Sigmoid colon (tissue), 7 donors: ENCODE data around the gene HIVEP1. TPM values are rescaled to one million over a fixed set of nuclear protein-coding genes. Genes with fewer than 3 reads are reported as not detected.
A peak's percentile ranks its signal among the peaks of the same experiment; 100 is the strongest.

Experiments used
- DNase-seq: peaks from one replicate; pipeline ENCODE4 v3.0.0-alpha.2; 2019
- H3K27ac ChIP-seq, 4 donors: fragments of 200-600 bp; sonication (generic); one replicate each; pipeline ENCODE4 v1.5.1; 2016 to 2019; ENCODE audit warnings: mild to moderate bottlenecking in 1 of 4
- H3K27me3 ChIP-seq, 3 donors: fragments of 200-600 bp; sonication (generic); one replicate each; pipeline ENCODE4 v1.5.1; 2019; ENCODE audit warnings: mild to moderate bottlenecking in 1 of 3
- H3K36me3 ChIP-seq, 4 donors: fragments of 200-600 bp; sonication (generic); one replicate each; pipeline ENCODE4 v1.5.1; 2016 to 2019
- H3K4me1 ChIP-seq, 4 donors: fragments of 200-600 bp; sonication (generic); one replicate each; pipeline ENCODE4 v1.5.1; 2017 to 2019
- H3K4me3 ChIP-seq, 4 donors: fragments of 200-600 bp; sonication (generic); one replicate each; pipeline ENCODE4 v1.5.1; 2017 to 2019; ENCODE audit warnings: mild to moderate bottlenecking in 2 of 4, moderate library complexity in 1 of 4
- H3K9me3 ChIP-seq, 4 donors: fragments of 200-600 bp in 3 of 4; sonication (generic) in 3 of 4; one replicate each; pipeline versions ENCODE4 v1.5.1 to v1.6.1; 2013 to 2019
- EP300 ChIP-seq, 4 donors: sonication (generic); formaldehyde crosslinking; IDR thresholded peaks; one replicate each; pipeline ENCODE4 v1.6.1; 2017; ENCODE audit warnings: antibody characterized with exemption in 4 of 4
- POLR2A ChIP-seq, 2 donors: fragments of 450-650 bp; IDR thresholded peaks; one replicate each; pipeline ENCODE4 v1.6.1; 2016; ENCODE audit warnings: antibody characterized with exemption in 2 of 2, mild to moderate bottlenecking in 2 of 2, moderate library complexity in 2 of 2
- POLR2AphosphoS5 ChIP-seq, 4 donors: sonication (generic); formaldehyde crosslinking; IDR thresholded peaks; one replicate each; pipeline ENCODE4 v1.6.1; 2017; ENCODE audit warnings: antibody characterized with exemption in 4 of 4
- WGBS, 2 donors: extraction: QIAGEN DNeasy Blood & Tissue Kit; methylation state at CpG; one replicate each; pipeline ENCODE4 v1.1.7; 2013; 5-methylcytosine and 5-hydroxymethylcytosine counted together
- intact Hi-C: fragments of 100-400 bp; cut with DNase I; formaldehyde crosslinking; loops from one replicate; pipeline ENCODE4 v1.15.1; 2023
- polyA plus RNA-seq, 3 donors: library from polyadenylated mRNA; stranded (reverse); fragments of 200-250 nt; gene quantifications; one replicate each; pipeline ENCODE4 v1.2.3, GENCODE V29; 2013
- total RNA-seq, 4 donors: library from RNA; depleted of rRNA; stranded (reverse); fragments of >200 nt; gene quantifications; one replicate each; pipeline ENCODE4 v1.1.0, GENCODE V29; 2016
- TF ChIP-seq, protein P1 (sequence below), 4 experiments: fragments of 450-650 bp in 3 of 4; fragments of 200-600 bp in 1 of 4; IDR thresholded peaks; one replicate each; pipeline ENCODE4 v1.5.1; 2016 to 2019; ENCODE audit warnings: antibody characterized with exemption in 4 of 4, mild to moderate bottlenecking in 3 of 4, moderate library complexity in 2 of 4
- donor health status: healthy with polysubstance abuse.
- donor health status: Bipolar disorder and iron deficiency.
- donor health status: healthy.

HIVEP1 gene
- total and polyA plus RNA-seq, 7 donors = 4.6 to 28.5 (median 13.2) TPM

GRCh38 chr6:12075067-12075563, 63.0 kb downstream of the HIVEP1 start:
- Histone ChIP-seq H3K36me3 (no peaks in the 10 kb centered on the region), H3K4me1 (peaks cover 0 to 4% (median 0%) of the 10 kb centered on the region in 4 donors), H3K27ac (no peak overlapping the region), H3K9me3 (no peaks in the 10 kb centered on the region), H3K27me3 (no peaks in the 10 kb centered on the region), H3K4me3 (no peak overlapping the region)
- intact Hi-C loops = loop anchor here (10.0 kb wide), 1 partner anchor 390 kb away; no protein-coding TSS in a partner anchor
- no peak for DNase-seq
- 66 to 76% methylated on average over 9 of the region's 9 CpGs for WGBS, 2 donors
- TF ChIP-seq, protein P1, sequence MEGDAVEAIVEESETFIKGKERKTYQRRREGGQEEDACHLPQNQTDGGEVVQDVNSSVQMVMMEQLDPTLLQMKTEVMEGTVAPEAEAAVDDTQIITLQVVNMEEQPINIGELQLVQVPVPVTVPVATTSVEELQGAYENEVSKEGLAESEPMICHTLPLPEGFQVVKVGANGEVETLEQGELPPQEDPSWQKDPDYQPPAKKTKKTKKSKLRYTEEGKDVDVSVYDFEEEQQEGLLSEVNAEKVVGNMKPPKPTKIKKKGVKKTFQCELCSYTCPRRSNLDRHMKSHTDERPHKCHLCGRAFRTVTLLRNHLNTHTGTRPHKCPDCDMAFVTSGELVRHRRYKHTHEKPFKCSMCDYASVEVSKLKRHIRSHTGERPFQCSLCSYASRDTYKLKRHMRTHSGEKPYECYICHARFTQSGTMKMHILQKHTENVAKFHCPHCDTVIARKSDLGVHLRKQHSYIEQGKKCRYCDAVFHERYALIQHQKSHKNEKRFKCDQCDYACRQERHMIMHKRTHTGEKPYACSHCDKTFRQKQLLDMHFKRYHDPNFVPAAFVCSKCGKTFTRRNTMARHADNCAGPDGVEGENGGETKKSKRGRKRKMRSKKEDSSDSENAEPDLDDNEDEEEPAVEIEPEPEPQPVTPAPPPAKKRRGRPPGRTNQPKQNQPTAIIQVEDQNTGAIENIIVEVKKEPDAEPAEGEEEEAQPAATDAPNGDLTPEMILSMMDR (IDR thresholded peaks at IDR 0.05) = peak in 3 of 4 experiments; percentile 12 to 29 (median 18)
- TF ChIP-seq POLR2A (IDR thresholded peaks at IDR 0.05) = no peak

DNA sequence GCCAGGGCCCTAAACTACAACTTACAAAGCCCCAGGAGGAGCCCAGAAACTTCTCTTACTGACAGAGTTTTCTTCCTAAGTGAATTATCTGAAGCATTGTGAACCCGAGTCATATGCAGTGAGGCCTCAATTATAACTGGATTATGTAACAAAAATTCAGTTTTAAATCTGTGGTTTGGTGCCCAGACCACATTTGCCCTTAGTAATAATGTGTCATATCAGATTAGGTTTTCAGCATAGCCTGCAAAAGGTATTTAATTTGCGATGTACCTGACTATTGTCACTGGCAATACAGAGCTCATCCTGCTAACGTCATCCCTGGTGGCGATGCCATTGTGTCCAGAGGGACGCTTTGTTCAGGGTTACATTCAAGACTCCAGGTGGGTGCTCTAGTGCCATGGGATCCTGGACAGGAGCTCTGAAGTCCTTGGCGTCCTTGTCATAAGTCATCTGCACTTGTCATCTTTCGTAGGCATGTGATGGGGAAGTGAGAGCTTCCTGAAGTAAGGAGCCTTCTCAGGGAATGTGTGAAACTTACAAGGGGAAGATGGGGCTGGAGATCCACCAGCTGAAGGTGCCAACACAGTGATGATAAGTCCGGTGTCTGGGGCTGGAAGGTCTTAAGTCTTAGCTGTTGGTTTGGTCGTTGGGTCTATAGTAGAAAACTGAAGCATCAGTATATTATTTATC, 65.1 kb downstream of the HIVEP1 start:
- DNase-seq = no peak
- Histone ChIP-seq H3K27me3 (no peaks in the 10 kb centered on the region), H3K36me3 (no peaks in the 10 kb centered on the region), H3K4me1 (peaks cover 0 to 9% (median 7%) of the 10 kb centered on the region in 4 donors), H3K9me3 (no peaks in the 10 kb centered on the region), H3K4me3 (no peak overlapping the region), H3K27ac (no peak overlapping the region)
- no peak for TF ChIP-seq POLR2AphosphoS5 (IDR thresholded peaks at IDR 0.05)
- no peak for TF ChIP-seq EP300 (IDR thresholded peaks at IDR 0.05)
- no peak for TF ChIP-seq POLR2A (IDR thresholded peaks at IDR 0.05)
- TF ChIP-seq, protein P1 (IDR thresholded peaks at IDR 0.05) = no peak
- intact Hi-C loops = loop anchor here (10.0 kb wide), 1 partner anchor 392 kb away; no protein-coding TSS in a partner anchor
- 89 to 95% methylated on average over 9 of the region's 9 CpGs for WGBS, 2 donors

DNA sequence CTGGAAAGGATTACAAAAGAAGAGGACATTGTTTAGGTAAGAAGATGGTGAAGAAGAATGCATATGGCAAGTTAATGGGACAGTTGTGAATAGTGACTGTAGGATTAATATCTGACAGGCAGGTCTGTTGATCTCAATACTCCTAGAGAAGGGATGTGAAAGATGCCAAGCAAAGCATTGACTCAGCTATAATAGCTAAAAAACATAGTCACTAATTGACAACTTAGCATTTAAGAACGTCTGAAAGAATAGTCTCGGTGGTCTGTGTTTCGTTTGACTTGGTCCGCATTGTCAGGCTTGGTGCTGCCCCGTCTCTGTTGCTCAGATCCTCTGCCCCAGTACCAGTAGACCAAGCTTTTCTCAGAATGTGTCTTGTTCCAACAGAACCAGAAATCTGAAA, 65.9 kb downstream of the HIVEP1 start:
- TF ChIP-seq, protein P1 (IDR thresholded peaks at IDR 0.05) = no peak
- TF ChIP-seq POLR2A (IDR thresholded peaks at IDR 0.05) (no peak), EP300 (IDR thresholded peaks at IDR 0.05) (no peak), POLR2AphosphoS5 (IDR thresholded peaks at IDR 0.05) (no peak)
- no peak overlapping the region for H3K27ac ChIP-seq
- H3K27me3 ChIP-seq = no peaks in the 10 kb centered on the region
- 94 to 96% methylated on average over 5 of the region's 5 CpGs for WGBS, 2 donors
- H3K4me1 ChIP-seq = peaks cover 0 to 16% (median 9%) of the 10 kb centered on the region in 4 donors
- DNase-seq = no peak
- intact Hi-C loops = loop anchor here (10.0 kb wide), 1 partner anchor 393 kb away; no protein-coding TSS in a partner anchor
- H3K9me3 ChIP-seq = no peaks in the 10 kb centered on the region
- no peak overlapping the region for H3K4me3 ChIP-seq
- H3K36me3 ChIP-seq = no peaks in the 10 kb centered on the region

DNA sequence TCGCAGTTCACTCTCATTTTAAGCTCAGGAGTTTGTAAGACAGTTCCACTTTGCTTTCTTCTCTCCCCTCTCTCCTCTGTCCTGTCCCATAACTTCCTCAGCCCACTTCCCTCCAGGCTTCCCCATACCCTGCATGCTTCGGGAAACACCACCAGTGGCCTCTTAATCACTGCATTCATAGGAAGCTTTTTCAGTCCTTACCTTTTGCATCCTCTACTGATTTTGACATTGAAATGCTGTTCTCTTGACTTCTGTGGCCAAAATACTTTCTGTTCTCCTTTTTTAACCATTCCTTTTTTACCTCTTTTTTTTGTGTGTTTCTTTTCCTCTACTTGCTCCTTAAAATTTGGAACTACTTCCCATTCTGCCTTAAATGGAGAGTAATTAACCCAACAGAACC, 69.7 kb downstream of the HIVEP1 start:
- no peak for DNase-seq
- 45 to 53% methylated on average over 2 of the region's 2 CpGs for WGBS, 2 donors
- H3K9me3 ChIP-seq = no peaks in the 10 kb centered on the region
- H3K4me3 ChIP-seq = no peak overlapping the region
- H3K36me3 ChIP-seq = no peaks in the 10 kb centered on the region
- no peak for TF ChIP-seq POLR2A (IDR thresholded peaks at IDR 0.05)
- TF ChIP-seq, protein P1 (IDR thresholded peaks at IDR 0.05) = no peak
- no peak for TF ChIP-seq POLR2AphosphoS5 (IDR thresholded peaks at IDR 0.05)
- TF ChIP-seq EP300 (IDR thresholded peaks at IDR 0.05) = no peak
- intact Hi-C loops = no loop called here
- H3K4me1 ChIP-seq = peaks cover 0 to 39% (median 16%) of the 10 kb centered on the region in 4 donors
- no peaks in the 10 kb centered on the region for H3K27me3 ChIP-seq
- no peak overlapping the region for H3K27ac ChIP-seq
